ENCODE data around the gene MYO5B.
A peak's percentile ranks its signal among the peaks of the same experiment; 100 is the strongest.

Gene MYO5B

DNA sequence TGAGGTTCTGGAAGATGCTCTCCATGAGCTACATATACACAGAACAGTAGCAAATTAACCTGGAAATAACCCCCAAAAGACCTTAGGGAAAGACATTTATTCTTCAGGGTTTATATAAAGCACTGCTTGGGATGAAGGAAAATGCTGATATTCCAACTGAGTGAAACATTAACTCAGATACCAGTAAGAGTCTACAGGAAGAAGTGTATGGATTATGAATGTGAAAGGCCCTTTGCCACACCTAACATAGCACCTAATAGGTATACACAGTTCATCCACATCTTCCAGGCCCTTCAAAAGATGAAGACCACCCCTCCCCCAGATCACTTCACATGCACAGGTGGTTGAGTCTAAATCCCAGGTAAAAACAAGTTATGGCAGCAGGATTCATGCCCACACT, 50.4 kb downstream of the MYO5B start:
- no peak for DNase-seq (ENCODE audit: low read depth)

DNA sequence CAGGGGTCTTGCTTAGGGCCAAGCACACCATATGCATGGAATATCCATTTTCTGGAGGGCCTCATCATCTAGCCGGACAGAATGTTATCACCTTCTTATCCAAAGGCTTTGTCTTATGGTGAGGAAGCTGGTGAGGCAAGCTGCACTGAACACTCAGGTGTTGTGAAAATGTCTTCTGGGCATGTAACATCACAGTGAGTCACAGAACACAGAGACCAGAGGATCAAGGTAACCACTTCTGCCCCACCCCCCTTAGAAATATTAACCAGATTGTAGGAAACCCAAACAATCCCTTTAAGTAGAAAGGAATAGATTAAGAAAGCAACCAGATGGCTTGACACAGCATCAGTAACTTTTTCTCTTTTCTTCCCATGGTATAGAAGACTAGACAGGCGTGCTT, 51.1 kb downstream of the MYO5B start:
- DNase-seq (ENCODE audit: low read depth): no peak

DNA sequence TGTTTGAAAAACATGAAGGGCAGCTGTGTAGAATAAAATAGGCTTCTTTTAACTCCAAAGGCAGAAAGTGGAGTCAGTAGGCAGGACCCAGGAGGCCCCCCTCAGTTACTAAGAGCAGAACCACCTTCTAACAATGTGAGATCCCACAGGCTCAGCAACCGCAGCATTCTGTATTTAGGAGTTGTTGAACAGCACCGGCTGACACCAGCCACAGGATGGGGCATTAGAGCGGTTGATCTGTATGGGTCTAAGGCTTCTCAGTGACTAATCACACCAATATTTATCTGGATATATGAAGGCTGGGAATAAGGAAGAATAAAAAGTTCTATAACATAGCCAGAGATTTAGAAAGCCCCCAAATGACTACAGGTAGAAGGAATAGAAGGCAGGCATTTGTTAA, 51.7 kb downstream of the MYO5B start:
- DNase-seq (ENCODE audit: low read depth): no peak

GRCh38 chr18:50142441-50143120, 52.4 kb downstream of the MYO5B start:
- no peak for DNase-seq (ENCODE audit: low read depth)

GRCh38 chr18:50138181-50139064, 56.5 kb downstream of the MYO5B start:
- peak; percentile 29 for DNase-seq (ENCODE audit: low read depth)

- no peak for DNase-seq (ENCODE audit: low read depth)
Measured at GRCh38 chr18:50135903-50136302, 59.0 kb downstream of the MYO5B start.

- DNase-seq (ENCODE audit: low read depth): no peak
Measured at GRCh38 chr18:50133526-50133925, 61.4 kb downstream of the MYO5B start.

DNA sequence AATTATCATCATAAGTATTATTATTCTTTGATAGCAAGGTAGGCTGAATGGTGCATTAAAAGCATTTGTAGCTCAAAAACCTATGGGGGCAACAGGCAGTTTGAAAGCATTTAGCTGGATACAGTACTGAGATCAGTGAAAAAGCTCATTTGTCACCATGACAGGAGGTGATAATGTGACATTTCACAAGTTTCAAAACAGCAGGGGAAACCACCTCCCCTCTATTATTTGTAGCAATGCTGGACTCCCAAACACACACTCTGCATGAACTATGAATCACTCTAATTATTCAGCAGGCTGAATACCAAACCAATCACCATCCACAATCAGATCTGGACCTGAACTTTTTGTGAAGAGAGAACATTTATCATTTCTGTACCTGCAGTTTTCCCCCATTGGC, 63.4 kb downstream of the MYO5B start:
- peak; percentile 10 for DNase-seq (ENCODE audit: low read depth)

DNA sequence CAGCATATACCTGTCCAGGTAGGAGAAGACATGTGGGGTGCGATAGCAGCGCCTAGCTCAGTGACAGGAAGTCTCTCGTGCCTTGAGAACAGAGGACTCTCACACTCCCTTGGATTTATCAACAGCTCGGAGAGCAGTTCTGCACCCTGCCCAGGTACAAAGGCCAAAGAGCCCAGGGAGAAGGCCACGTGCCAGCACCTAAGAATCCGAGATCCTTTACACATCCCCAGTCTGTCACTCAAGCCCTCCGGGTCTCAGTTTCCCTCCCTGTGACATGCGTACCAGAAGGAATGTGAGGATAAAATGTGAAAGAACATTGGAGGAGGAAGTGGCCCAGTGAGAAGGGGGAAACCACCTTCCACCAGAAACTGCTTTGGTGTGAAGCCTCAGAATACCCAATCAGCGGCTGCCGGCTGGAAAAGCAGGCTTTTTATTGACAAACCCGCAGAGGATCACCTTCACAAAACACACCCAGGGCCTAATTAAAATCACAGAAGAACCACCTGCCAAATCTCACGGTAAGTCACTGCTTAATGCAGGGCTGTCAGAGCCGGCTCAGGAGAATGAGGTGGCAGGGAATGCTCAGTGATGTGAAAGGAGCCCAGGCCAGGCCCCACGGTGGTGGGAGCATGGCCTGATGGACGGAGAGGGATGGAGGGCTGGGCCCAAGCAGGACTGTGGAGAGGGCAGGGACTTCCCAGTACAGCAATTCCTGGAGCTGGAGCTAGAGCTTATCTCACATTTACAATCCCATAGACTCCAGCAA, 66.3 kb downstream of the MYO5B start:
- no peak for DNase-seq (ENCODE audit: low read depth)

GRCh38 chr18:50127516-50128210, 67.3 kb downstream of the MYO5B start:
- DNase-seq (ENCODE audit: low read depth): no peak

DNA sequence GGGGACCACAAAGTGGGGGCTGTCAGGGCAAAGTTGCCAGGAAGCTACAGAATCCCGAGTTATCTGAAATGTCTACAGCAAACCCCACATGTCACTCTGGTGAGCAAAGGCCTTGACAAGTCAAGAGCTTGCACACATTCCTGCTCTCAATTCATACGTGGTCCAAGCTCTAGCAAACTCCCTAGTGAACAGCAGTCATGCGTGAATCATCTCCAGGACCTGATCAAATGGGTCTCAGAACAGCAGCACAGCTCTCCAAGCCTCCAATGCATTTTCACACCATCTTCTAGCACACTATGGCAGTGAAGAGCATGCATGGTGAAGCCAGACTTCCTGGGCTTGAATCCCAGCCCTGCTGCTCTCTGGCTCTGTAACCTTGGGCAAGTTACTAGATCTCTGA, 68.5 kb downstream of the MYO5B start:
- peak; percentile 62 for DNase-seq (ENCODE audit: low read depth)

DNA sequence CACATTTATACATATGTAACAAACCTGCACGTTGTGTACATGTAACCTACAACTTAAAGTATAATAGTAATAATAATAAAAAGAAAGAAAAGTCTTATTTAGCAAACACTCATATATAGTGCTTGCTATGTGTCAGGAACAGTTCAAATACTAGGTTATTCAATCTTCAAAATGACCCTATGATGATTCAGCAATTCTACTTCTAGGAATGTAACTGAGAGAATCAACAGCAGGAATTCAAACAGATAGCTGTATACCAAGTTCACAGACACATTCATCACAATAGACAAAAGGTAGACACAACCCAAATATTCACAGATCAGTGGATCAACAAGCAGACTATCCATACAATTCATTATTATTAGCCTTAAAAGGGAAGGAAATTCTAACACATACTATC, 69.5 kb downstream of the MYO5B start:
- no peak for DNase-seq (ENCODE audit: low read depth)

DNA sequence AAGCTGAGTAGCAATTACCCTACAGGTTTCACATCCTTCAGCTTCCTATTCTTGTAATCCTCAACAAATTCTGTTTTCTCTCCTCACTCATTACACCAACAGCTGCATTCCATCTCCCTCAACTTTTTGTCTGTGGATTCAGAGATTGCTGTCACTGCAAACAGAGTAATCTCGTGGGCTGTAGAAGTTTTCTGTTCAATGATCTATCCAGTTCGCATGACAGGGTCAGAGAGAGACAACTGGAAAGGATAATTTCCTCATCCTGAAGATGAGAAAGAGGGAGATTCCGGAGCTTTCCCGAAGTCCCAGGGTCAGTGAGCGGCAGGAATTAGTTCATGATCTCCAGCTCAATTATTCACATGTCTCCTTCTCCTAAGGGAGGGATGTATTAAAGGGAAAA, 75.7 kb downstream of the MYO5B start:
- DNase-seq (ENCODE audit: low read depth): no peak

DNA sequence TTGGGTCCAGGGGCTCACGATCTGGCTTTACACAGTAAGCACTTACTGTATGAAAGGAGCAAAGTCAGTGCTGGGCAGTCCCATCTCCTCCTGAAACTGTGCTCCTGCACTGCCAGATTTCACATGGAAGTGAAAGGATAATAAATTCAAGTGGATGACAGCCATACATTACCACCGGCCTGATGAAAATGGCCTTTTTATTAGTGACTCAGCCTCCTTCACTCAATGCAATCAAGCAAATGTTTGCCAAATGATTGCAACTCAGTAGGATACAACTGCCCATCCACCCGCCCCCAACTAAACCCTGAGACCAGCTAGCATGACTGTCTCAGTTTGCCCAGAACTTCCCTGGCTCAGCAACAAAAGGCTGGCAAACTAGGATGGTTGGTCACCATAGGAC, 77.1 kb downstream of the MYO5B start:
- DNase-seq (ENCODE audit: low read depth): no peak

DNA sequence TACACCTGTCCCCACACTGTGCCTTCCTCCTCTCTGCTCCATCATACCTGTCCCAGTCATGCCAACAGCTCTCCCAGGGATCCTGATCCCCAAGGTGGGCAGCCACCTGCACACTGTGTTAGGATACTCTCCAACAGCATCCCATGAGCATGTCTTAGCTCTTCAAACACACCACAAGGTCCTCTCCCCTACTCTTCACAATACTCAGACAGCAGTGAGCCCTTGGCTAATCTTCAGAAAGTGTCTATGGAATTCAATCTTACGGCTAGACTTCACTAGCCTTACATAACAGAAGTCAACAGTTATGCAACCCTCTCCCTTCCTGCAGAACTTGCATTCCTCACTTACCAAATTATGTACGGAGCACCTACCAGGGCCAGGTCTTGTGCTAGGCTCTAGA, 79.9 kb downstream of the MYO5B start:
- no peak for DNase-seq (ENCODE audit: low read depth)

GRCh38 chr18:50114448-50114847, 80.5 kb downstream of the MYO5B start:
- no peak for DNase-seq (ENCODE audit: low read depth)

- DNase-seq (ENCODE audit: low read depth): no peak
Measured at GRCh38 chr18:50113726-50114125, 81.2 kb downstream of the MYO5B start.

DNA sequence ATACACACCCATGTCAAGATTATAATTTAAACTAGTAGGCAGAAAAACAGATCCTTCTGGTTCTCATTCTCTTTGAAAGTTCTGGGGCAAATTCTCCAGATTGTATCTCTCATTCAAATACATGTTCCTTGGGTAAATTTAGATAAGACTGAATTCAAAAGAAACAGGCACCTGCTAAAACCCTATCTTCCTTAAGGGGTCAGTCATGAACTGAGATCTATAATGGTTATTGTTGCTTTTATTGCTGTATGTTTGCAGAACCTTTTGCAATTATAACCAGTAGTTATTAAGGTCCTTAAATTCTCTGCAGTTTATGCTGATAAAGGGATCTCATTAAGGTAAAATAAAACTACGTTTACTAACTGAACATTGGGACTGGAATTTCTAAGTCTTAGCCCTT, 83.5 kb downstream of the MYO5B start:
- no peak for DNase-seq (ENCODE audit: low read depth)

GRCh38 chr18:50107468-50107977, 87.4 kb downstream of the MYO5B start:
- no peak for DNase-seq (ENCODE audit: low read depth)

DNA sequence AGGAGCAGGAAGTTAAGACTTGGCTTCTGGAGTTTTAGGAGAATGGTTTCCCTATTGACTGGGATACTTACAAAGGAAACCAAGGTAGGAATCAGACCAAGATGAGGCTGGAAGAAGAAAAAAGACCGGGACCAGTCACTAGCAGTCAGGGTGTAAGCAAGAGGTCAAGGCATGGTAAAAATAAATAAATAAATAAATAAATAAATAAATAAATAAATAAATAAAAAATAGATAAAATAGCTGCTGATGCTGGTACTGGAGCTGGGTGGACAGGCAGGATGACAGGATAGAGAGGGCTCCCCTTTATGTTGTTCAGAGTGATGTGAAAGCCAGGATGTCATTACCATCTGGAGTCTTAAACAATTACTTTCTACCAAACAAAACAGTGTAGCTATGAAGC, 89.9 kb downstream of the MYO5B start:
- DNase-seq (ENCODE audit: low read depth): no peak

GRCh38 chr18:50104421-50104820, 90.5 kb downstream of the MYO5B start:
- DNase-seq (ENCODE audit: low read depth): no peak
